Heart left ventricle (tissue), 13 donors: Measurements from ENCODE around the gene KIRREL3.

ENCODE experiments used
- CTCF ChIP-seq, 12 donors: fragments of 200-600 bp; sonication (generic) in 4 of 12; IDR thresholded peaks; one replicate each; pipeline versions ENCODE4 v1.5.0 to v1.8.0; 2018 to 2022; ENCODE audit warnings: antibody characterized with exemption in 12 of 12, mild to moderate bottlenecking in 5 of 12
- POLR2A ChIP-seq, 2 donors: fragments of 450-650 bp; IDR thresholded peaks; one replicate each; pipeline ENCODE4 v1.6.1; 2017; ENCODE audit warnings: antibody characterized with exemption in 2 of 2, mild to moderate bottlenecking in 2 of 2, moderate library complexity in 2 of 2
- donor health status: ischemic (EF 13 %, LVEDD 7.1; RV severe dilation, severe dysfunction).
- donor health status: DM: no; HTN: yes; CAD: no.
- donor health status: DM: no; HTN: no; CAD: no.
- donor health status: ischemic (EF 25% LVEDD 6.9; RV normal size, moderate dysfunction).
- donor health status: ischemic (EF 25% LVEDD 5.7; RV mildly dilated, moderate dysfunction).
- donor health status: ischemic (EF 35%, LVEDD 5.7; RV mildly dilated, moderate dysfunction).
- donor health status: nonischemic (EF 11% LVEDD 7.7; RV severe dilation, severe dysfunction).
- donor health status: DM: yes; HTN: yes; CAD: no.
- donor health status: PGD.
- donor health status: ischemic (EF 29% LVEDD 5.4; RV normal size, mild dysfunction).
- donor health status: nonischemic (EF 23%, LVEDD 6.1; RV moderate dilation, normal function).

- no peak for TF ChIP-seq POLR2A (IDR thresholded peaks at IDR 0.05)
- no peak for TF ChIP-seq CTCF (IDR thresholded peaks at IDR 0.05)
These were observed 29.3 kb downstream of the KIRREL3 start for GRCh38 chr11:126971305-126971704.
